ENCODE data around the gene COX8A.

Gene COX8A

GRCh38 chr11:63945477-63946163 is 28.8 kb upstream of the COX8A start:
- no peak overlapping the region for H3K27ac ChIP-seq (ENCODE audit: low read depth, low read length)
- H3K9me3 ChIP-seq (ENCODE audit: insufficient read depth, low read length) = no peaks in the 10 kb centered on the region
- no peak overlapping the region for H2AFZ ChIP-seq (ENCODE audit: low read depth, low read length, severe bottlenecking)
- H4K20me1 ChIP-seq (ENCODE audit: low read depth, low read length) = no peaks in the 10 kb centered on the region
- H3K36me3 ChIP-seq (ENCODE audit: low read length) = no peaks in the 10 kb centered on the region; the same call in 1 of the 2 replicates
- H3K4me2 ChIP-seq (ENCODE audit: low read depth, low read length, poor library complexity, severe bottlenecking) = no peak overlapping the region
- no peaks in the 10 kb centered on the region for H3K9me2 ChIP-seq (replicated peaks; ENCODE audit: insufficient read depth, low read length)
- no peak overlapping the region for H3K4me3 ChIP-seq (ENCODE audit: insufficient read depth, low read length, poor library complexity, severe bottlenecking)
- no peak overlapping the region for H3K9ac ChIP-seq (ENCODE audit: low read length)
- H3K27me3 ChIP-seq (ENCODE audit: low read length) = no peaks in the 10 kb centered on the region
- TF ChIP-seq CTCF (IDR thresholded peaks at IDR 0.05; ENCODE audit: insufficient read depth, low read length, poor library complexity, severe bottlenecking) (peak; percentile 63), EZH2phosphoT487 (conservative IDR thresholded peaks at IDR 0.05; ENCODE audit: low read length) (no peak)
- H3K79me2 ChIP-seq (ENCODE audit: insufficient read depth, low read length) = peaks cover 33% of the 10 kb centered on the region
- peaks cover 4% of the 10 kb centered on the region for H3F3A ChIP-seq (ENCODE audit: insufficient read depth)

- Histone ChIP-seq H3K27ac (ENCODE audit: low read depth, low read length) (no peak overlapping the region), H3K4me3 (ENCODE audit: insufficient read depth, low read length, poor library complexity, severe bottlenecking) (no peak overlapping the region), H4K20me1 (ENCODE audit: low read depth, low read length) (no peaks in the 10 kb centered on the region), H3F3A (ENCODE audit: insufficient read depth) (no peaks in the 10 kb centered on the region), H3K9me2 (replicated peaks; ENCODE audit: insufficient read depth, low read length) (no peaks in the 10 kb centered on the region), H3K4me2 (ENCODE audit: low read depth, low read length, poor library complexity, severe bottlenecking) (no peak overlapping the region), H3K27me3 (ENCODE audit: low read length) (no peaks in the 10 kb centered on the region), H3K36me3 (ENCODE audit: low read length) (peaks cover 3% of the 10 kb centered on the region; the same call in 1 of the 2 replicates), H3K9ac (ENCODE audit: low read length) (no peak overlapping the region), H3K79me2 (ENCODE audit: insufficient read depth, low read length) (no peaks in the 10 kb centered on the region), H2AFZ (ENCODE audit: low read depth, low read length, severe bottlenecking) (no peak overlapping the region), H3K9me3 (ENCODE audit: insufficient read depth, low read length) (no peaks in the 10 kb centered on the region)
- no peak for TF ChIP-seq EZH2phosphoT487 (conservative IDR thresholded peaks at IDR 0.05; ENCODE audit: low read length)
- TF ChIP-seq CTCF (IDR thresholded peaks at IDR 0.05; ENCODE audit: insufficient read depth, low read length, poor library complexity, severe bottlenecking) = no peak
These were observed 22.5 kb upstream of the COX8A start for GRCh38 chr11:63951779-63952536.

- Histone ChIP-seq H3K27ac (ENCODE audit: low read depth, low read length) (no peak overlapping the region), H3K9me3 (ENCODE audit: insufficient read depth, low read length) (no peaks in the 10 kb centered on the region), H4K20me1 (ENCODE audit: low read depth, low read length) (no peaks in the 10 kb centered on the region; the same call in 1 of the 2 replicates), H3K79me2 (ENCODE audit: insufficient read depth, low read length) (no peaks in the 10 kb centered on the region), H3F3A (ENCODE audit: insufficient read depth) (no peaks in the 10 kb centered on the region), H2AFZ (ENCODE audit: low read depth, low read length, severe bottlenecking) (no peak overlapping the region), H3K4me3 (ENCODE audit: insufficient read depth, low read length, poor library complexity, severe bottlenecking) (no peak overlapping the region), H3K36me3 (ENCODE audit: low read length) (peaks cover 3% of the 10 kb centered on the region; the same call in 1 of the 2 replicates), H3K9me2 (replicated peaks; ENCODE audit: insufficient read depth, low read length) (no peaks in the 10 kb centered on the region), H3K27me3 (ENCODE audit: low read length) (no peaks in the 10 kb centered on the region), H3K4me2 (ENCODE audit: low read depth, low read length, poor library complexity, severe bottlenecking) (no peak overlapping the region), H3K9ac (ENCODE audit: low read length) (no peak overlapping the region)
- TF ChIP-seq CTCF (IDR thresholded peaks at IDR 0.05; ENCODE audit: insufficient read depth, low read length, poor library complexity, severe bottlenecking) = no peak
- TF ChIP-seq EZH2phosphoT487 (conservative IDR thresholded peaks at IDR 0.05; ENCODE audit: low read length) = no peak
These were observed 21.9 kb upstream of the COX8A start for GRCh38 chr11:63952570-63952969.

All from SU-DHL-6 (cell line).